ENCODE measurements around the gene MACC1. TPM values are rescaled to one million over a fixed set of nuclear protein-coding genes. Genes with fewer than 3 reads are reported as not detected.
A peak's percentile ranks its signal among the peaks of the same experiment; 100 is the strongest.

The MACC1 gene
- total and polyA plus RNA-seq, 9 of the 15 experiments (the other 6 are each of a cell fraction or from before 2014, with no cell fraction given): 5.9 to 30.2 (median 10.4) TPM

- DNase-seq (ENCODE audit: extremely low read depth in 1 of 4, low spot score in 3 of 4) (no peak), FAIRE-seq (no peak), ATAC-seq (no peak)
- intact Hi-C loops (cut with micrococcal nuclease) (no loop called here), in situ Hi-C loops (cut with MboI) (no loop called here)
- H3K79me2 ChIP-seq (ENCODE audit: control insufficient read depth, insufficient read depth, low read length): peaks cover 20% of the 10 kb centered on the region
- H3K36me3 ChIP-seq (ENCODE audit: control insufficient read depth, insufficient read depth, low read length): peaks cover 16% of the 10 kb centered on the region
- no peaks in the 10 kb centered on the region for H3K9me1 ChIP-seq (ENCODE audit: control insufficient read depth, insufficient read depth, low read length)
- no peak overlapping the region for H3K4me2 ChIP-seq (ENCODE audit: insufficient read depth, low read length)
- no TSS peak for BruUV-seq (replicated peaks)
- no peak overlapping the region for H3K4me3 ChIP-seq
- H3K27me3 ChIP-seq (ENCODE audit: control insufficient read depth in 2 of 2, insufficient read depth in 2 of 2, low read length in 2 of 2): no peaks in the 10 kb centered on the region
- no peak for TF ChIP-seq PHB2 (IDR thresholded peaks at IDR 0.05; ENCODE audit: low read depth)
- TF ChIP-seq ATF3 (IDR thresholded peaks at IDR 0.05): peak; percentile 34; the same call in 1 of the 2 replicates
- TF ChIP-seq ATF3 (CRISPR knock-in tag; conservative IDR thresholded peaks at IDR 0.05): no peak
- WGBS (ENCODE audit: insufficient coverage, low coverage, missing lambda C conversion rate): 50% methylated on average over 1 of the region's 1 CpG
- no peaks in the 10 kb centered on the region for H3K9me3 ChIP-seq (replicated peaks; ENCODE audit: control insufficient read depth, insufficient read depth, low read depth, low read length)
- no peak overlapping the region for H2AFZ ChIP-seq (ENCODE audit: low read depth, low read length)
- H4K20me1 ChIP-seq (replicated peaks; ENCODE audit: control insufficient read depth, insufficient read depth, low read length): no peaks in the 10 kb centered on the region
- CTCF ChIA-PET (ENCODE audit: low intra/inter-chr PET ratio): no interaction called here
- peaks cover 3 to 9% of the 10 kb centered on the region in 2 experiments; a peak in 2 of 5 replicates for H3K4me1 ChIP-seq (replicated peaks in 1 of 2; ENCODE audit: control insufficient read depth in 2 of 2, insufficient read depth in 2 of 2, low read length in 2 of 2)
- no peak overlapping the region for H3K9ac ChIP-seq (ENCODE audit: insufficient read depth in 1 of 2, low read depth in 2 of 2, low read length in 2 of 2)
- POLR2A ChIA-PET: interaction anchor here (1.7 kb wide), 1 partner anchor 26 kb away, joined by 5 read pairs; no protein-coding TSS in a partner anchor
- no peak overlapping the region for H3K27ac ChIP-seq (ENCODE audit: extremely low read depth, low read depth, low read length)
Measured at GRCh38 chr7:20193242-20193777, 23.9 kb downstream of the MACC1 start.

GRCh38 chr7:20191391-20191869 lies 25.8 kb downstream of the MACC1 start:
- Histone ChIP-seq H3K27me3 (ENCODE audit: control insufficient read depth in 2 of 2, insufficient read depth in 2 of 2, low read length in 2 of 2) (no peaks in the 10 kb centered on the region), H3K36me3 (ENCODE audit: control insufficient read depth, insufficient read depth, low read length) (peaks cover 6% of the 10 kb centered on the region; the same call in 2 of the 3 replicates), H3K4me3 (no peak overlapping the region), H3K9ac (ENCODE audit: insufficient read depth in 1 of 2, low read depth in 2 of 2, low read length in 2 of 2) (peak overlapping the region in 1 of 2 experiments; percentile 32; a peak in 1 of 4 replicates), H3K4me1 (replicated peaks in 1 of 2; ENCODE audit: control insufficient read depth in 2 of 2, insufficient read depth in 2 of 2, low read length in 2 of 2) (peaks cover 0 to 3% of the 10 kb centered on the region in 2 experiments; a peak in 1 of 5 replicates), H3K9me1 (ENCODE audit: control insufficient read depth, insufficient read depth, low read length) (no peaks in the 10 kb centered on the region), H3K79me2 (ENCODE audit: control insufficient read depth, insufficient read depth, low read length) (peaks cover 11% of the 10 kb centered on the region), H3K27ac (ENCODE audit: extremely low read depth, low read depth, low read length) (no peak overlapping the region), H2AFZ (ENCODE audit: low read depth, low read length) (no peak overlapping the region), H3K4me2 (ENCODE audit: insufficient read depth, low read length) (no peak overlapping the region), H4K20me1 (replicated peaks; ENCODE audit: control insufficient read depth, insufficient read depth, low read length) (no peaks in the 10 kb centered on the region), H3K9me3 (replicated peaks; ENCODE audit: control insufficient read depth, insufficient read depth, low read depth, low read length) (no peaks in the 10 kb centered on the region)
- in situ Hi-C loops (cut with MboI): no loop called here
- intact Hi-C loops (cut with micrococcal nuclease): no loop called here
- no TSS peak for BruUV-seq (replicated peaks)
- ATAC-seq (no peak), DNase-seq (ENCODE audit: extremely low read depth in 1 of 4, low spot score in 3 of 4) (no peak), FAIRE-seq (no peak)
- TF ChIP-seq, protein P1, sequence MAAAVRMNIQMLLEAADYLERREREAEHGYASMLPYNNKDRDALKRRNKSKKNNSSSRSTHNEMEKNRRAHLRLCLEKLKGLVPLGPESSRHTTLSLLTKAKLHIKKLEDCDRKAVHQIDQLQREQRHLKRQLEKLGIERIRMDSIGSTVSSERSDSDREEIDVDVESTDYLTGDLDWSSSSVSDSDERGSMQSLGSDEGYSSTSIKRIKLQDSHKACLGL (CRISPR knock-in tag; IDR thresholded peaks at IDR 0.05; ENCODE audit: borderline replicate concordance, poor library complexity, severe bottlenecking): no peak
- no peak for TF ChIP-seq ZNF133 (CRISPR knock-in tag; IDR thresholded peaks at IDR 0.05)
- ChIA-PET CTCF (ENCODE audit: low intra/inter-chr PET ratio) (no interaction called here), POLR2A (no interaction called here)
- 89% methylated on average over 10 of the region's 11 CpGs for WGBS (ENCODE audit: insufficient coverage, low coverage, missing lambda C conversion rate)
